Ammon's horn (tissue), 1 donor: ENCODE data around the gene DICER1.
A peak's percentile ranks its signal among the peaks of the same experiment; 100 is the strongest.
"Not testable (repeated sequence)": the region's sequence is repeated elsewhere in the genome, so short reads cannot be mapped to it uniquely, and the experiment has no call there.

Experiments used
- DNase-seq: peaks from one replicate; pipeline ENCODE4 v3.0.0-alpha.2; 2016; ENCODE audit warnings: low spot score

DICER1 gene

GRCh38 chr14:95157327-95158189 lies at the start of gene DICER1:
TSS of gene DICER1 (minus strand) at chr14:95157529. CDS start at chr14:95133458, 24,071 bp downstream.
- peak; percentile 97 for DNase-seq

- no peak for DNase-seq
These were observed 49.2 kb upstream of the DICER1 start for GRCh38 chr14:95206534-95206933.

DNA sequence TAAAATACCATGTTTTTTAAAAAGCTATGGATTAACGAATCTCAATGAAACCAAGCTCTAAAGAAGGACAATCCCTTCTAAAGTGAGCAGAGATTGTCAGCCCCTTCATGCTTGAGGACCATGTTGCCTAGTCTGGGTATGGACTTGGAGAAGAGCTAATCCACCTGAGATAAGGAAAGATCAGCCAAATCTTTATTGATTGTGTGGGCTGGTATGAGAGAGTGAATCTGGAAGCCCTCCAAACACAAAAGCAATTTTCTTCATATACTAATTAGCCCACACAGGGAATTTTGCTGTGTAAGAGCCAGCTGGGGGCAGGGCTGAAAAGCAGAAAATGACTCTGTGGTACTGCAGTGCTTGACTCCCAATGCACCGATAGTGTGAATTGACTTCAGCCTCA lies 47.4 kb upstream of the DICER1 start:
- DNase-seq = no peak

GRCh38 chr14:95201745-95202144 lies 44.4 kb upstream of the DICER1 start:
- not testable (repeated sequence) for DNase-seq

- no peak for DNase-seq
These were observed 43.1 kb upstream of the DICER1 start for GRCh38 chr14:95200404-95200803.

DNA sequence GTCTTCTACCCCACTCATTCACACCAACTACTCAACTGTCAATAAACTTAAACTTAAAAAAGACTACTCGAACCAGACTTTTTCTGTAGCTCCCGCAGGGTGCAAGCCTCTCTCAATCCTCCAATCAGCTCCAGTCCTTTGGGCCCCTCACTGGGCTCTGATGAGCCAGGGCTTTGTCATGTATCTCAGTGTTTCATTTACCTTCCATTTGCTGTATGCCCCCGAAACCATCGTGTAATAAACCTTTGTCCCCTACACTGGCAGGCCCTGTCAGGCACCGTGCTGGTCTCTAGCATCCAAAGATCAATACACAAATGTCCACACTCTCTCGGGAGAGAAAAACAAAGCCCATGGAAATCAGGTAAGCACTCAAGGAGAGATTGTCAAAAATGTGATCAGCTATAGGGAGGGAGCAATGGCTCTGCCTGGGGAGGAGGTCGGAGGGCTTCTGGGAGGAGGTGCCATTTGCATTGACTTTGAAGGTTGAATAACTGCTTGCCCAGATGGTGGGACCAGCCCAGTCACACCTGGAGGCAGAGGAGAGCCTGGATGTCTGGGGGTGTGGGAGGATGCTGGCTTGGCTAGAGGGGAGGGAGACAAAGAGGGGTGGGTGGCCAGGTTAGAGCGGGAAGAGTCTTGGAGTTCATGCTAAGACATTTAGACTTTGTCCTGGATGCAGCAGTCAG lies 42.1 kb upstream of the DICER1 start:
- DNase-seq = no peak

- no peak for DNase-seq
These were observed 41.0 kb upstream of the DICER1 start for GRCh38 chr14:95198320-95198719.

GRCh38 chr14:95197551-95197950 lies 40.2 kb upstream of the DICER1 start:
- no peak for DNase-seq

DNA sequence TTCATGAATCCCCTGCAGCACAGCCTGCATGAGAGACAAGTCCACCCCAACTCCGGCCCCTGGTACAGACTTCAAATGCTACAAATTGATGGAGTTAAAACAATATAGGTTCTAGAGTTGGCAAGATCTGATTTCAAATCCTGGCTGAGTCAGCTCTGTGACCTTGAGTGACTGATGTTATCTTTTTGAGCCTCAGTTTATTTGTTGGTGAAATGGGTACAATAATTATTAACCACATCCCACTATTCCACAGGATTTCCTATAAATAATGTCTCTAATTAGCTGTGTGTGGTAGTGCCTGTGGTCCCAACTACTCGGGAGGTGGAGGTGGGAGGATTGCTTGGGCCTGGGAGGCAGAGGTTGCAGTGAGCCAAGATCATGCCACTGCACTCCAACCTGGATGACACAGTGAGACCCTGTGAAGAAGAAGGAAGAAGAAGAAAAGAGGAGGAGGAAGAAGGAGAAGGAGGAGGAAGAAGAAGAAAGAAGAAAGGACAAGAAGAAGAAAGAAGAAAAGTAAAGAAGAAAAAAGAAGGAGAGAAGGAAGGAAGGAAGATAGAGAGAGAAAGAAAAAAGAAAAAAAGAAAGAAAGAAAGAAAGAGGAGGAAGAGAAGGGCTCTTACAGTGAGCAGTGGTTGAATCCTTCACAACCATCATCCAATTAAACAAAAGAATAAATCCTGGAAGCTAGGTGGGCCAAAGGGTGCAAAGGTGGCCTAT lies 39.7 kb upstream of the DICER1 start:
- no peak for DNase-seq

- no peak for DNase-seq
These were observed 38.9 kb upstream of the DICER1 start for GRCh38 chr14:95196268-95196667.

DNA sequence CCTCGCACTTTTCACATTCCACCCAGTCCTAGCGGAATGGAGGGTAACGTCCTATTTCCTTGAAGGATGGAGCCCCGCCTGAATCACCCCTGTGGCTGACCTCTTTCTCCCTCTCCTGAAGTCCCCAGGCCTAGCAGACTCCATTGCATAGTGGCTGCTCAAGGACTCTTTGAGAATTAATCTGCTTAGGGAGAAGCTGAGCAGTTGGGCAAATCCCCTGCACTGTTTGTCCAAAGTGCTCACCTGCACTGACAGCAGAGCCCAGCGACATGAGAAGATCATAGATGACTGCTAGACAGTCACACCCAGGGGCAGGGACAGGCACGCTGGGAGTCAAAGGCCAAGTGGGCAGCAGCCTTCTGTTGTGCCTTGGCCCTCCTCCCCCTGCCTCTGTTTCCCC lies 37.7 kb upstream of the DICER1 start:
- DNase-seq = no peak

GRCh38 chr14:95193081-95193480 lies 35.8 kb upstream of the DICER1 start:
- DNase-seq = no peak

DNA sequence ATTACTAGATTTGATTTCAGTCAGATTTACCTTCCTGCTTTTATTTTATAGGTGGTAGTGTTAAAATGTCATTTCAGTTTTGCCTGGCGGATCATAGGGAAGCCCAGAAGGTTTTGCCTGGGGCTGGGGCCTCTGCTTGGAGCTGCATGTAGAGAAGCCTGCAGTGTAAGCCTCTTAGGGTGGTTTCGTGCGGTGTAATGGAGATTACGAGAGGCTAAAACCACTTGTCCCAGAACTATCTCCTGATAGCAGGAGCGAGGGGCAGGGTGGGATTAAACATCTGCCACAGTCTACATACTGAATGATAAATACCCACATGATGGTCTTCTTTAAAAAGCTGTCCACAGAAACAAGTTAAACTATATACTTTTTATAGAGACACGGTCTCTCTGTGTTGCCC lies 35.0 kb upstream of the DICER1 start:
- DNase-seq = no peak

DNA sequence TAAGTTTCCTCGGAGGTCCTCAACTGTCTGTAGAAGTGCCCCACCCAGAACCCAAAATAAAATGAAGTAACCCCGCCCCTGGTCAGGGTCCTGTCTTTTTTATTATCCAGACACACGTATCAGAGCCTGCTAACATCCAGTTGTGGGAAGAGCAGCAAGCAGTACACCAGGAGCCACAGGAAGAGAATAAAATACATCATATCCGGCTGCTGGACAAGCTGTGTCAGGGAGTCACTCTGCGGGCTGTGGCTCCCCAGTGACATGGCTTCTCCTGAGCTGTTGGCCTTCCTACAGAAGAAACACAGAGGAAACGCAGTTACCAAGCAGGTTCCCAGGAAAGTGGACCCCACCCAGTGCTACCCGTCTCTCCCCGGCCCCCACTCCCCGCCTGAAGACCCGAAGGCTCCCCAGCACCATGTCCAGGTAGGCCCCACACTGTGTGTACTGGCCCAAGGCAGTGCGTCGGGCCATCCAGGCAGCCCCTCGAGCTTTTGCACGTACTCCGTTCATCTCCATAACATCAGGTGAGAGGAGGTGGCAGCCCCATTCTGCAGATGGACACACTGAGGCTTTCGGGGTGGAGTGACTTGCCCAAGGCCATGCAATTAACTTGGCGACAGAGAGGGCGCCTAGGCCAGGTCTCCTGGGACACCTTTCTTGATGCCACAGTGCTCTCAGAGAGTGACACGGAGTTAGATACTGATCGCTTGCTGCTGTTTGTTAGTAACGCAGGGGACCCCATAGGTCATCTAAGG lies 34.3 kb upstream of the DICER1 start:
- no peak for DNase-seq

GRCh38 chr14:95190857-95191256 lies 33.5 kb upstream of the DICER1 start:
- no peak for DNase-seq

DNA sequence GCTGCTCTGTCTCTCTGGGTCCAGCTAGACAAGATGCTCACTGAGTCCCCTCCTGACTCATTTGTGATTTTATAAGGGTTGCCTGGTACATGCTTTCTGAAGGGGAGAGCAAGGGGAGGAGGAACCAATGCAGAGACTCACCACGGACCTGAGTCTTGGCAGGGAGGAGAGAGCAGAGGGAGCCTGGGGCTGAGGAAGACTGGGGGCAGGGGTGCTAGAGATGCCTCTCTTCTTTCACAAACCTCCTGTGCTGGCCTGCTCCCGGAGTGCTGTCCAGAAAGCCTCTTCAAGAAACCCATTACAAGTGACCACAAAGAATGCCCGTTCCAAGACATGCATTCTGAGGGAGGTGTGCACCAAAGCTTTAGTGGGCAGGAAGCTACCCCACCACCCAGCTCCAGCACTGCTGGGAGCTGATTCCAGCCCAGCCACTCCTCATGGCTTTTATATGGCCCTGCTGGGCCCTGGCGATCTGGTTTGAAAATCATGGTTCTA lies 33.1 kb upstream of the DICER1 start:
- no peak for DNase-seq

- DNase-seq = no peak
These were observed 32.2 kb upstream of the DICER1 start for GRCh38 chr14:95189367-95190132.

DNA sequence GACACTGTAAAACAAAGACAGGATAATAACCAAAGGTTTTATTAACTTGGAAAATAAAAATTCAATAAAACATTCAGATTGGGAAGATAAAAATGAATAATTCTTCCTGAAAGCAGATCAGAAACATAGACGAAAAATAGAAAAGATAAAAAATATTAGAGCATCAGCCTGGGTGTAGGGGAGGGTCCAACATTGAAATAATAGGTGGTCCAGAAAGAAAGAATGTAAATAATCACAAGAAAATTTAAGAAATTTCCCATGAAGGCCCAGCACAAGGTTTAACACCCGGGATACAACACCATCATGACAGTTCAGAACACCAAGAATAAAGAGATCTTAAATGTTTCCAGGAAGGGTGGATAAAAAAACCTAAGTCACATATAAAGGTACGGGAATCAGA lies 31.1 kb upstream of the DICER1 start:
- no peak for DNase-seq

DNA sequence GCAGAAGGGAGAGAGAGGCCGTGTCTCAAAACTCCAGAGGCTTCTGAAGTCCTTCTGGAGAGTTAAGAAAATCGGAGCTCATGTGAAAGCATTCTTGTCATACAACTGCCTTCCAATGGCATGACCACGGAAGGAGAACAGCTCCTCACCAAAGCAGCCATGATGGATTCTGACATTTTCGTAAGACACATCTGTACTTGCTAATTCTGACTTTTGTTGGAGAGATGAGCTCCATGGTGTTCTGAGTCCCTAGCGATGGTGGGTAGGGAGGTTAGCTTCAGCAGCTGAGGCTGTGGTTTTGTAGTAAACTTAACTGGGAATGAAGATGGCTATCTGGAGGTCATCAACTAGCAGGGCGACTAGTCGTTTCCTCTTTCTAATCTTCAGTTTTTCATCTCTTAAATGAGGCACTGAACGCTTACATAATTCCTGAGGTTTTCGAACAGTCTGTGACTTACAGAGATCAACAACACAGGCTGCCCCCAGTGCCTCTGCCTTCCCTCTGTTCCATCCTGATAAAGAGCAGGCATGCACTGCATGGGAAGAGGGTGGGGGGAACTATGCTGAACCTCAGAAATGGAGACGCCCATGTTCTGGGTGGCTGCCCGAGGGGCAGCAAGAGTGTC lies 28.6 kb upstream of the DICER1 start:
- no peak for DNase-seq

GRCh38 chr14:95185033-95185766 lies 27.9 kb upstream of the DICER1 start:
- peak; percentile 52 for DNase-seq
